Keratinocyte (primary cell): ENCODE data around the gene TNFAIP3. TPM values are rescaled to one million over a fixed set of nuclear protein-coding genes. Genes with fewer than 3 reads are reported as not detected.

Source experiments
- DNase-seq: peaks from one replicate; pipeline ENCODE4 v3.0.0-alpha.2; 2011; ENCODE audit warnings: low read depth, missing footprints, low spot score
- FAIRE-seq: peaks from 2 replicates; lab custom pipeline; 2011; peaks lifted over from hg19 to GRCh38; lab: Jason Lieb, UNC
- H2AFZ ChIP-seq: 2 replicates; pipeline ENCODE4 v1.6.0; 2012; ENCODE audit warnings: low read length, control low read depth, inconsistent platforms; ENCODE audit not compliant: control insufficient read depth
- H3K27ac ChIP-seq: 2 replicates; pipeline ENCODE4 v1.5.1; 2011; ENCODE audit warnings: low read length; ENCODE audit not compliant: control insufficient read depth, insufficient read depth
- H3K27me3 ChIP-seq: 3 replicates; pipeline ENCODE4 v1.6.0; 2011; ENCODE audit warnings: low read length; ENCODE audit not compliant: control insufficient read depth, insufficient read depth; ENCODE audit errors: extremely low read depth
- H3K36me3 ChIP-seq, 2 experiments: 2 replicates in 1 of 2; 3 replicates in 1 of 2; pipeline ENCODE4 v1.5.1; 2011; ENCODE audit warnings: low read length in 2 of 2, mild to moderate bottlenecking in 1 of 2; ENCODE audit not compliant: control insufficient read depth in 2 of 2, insufficient read depth in 2 of 2; ENCODE audit errors: extremely low read depth in 1 of 2
- H3K4me1 ChIP-seq: 3 replicates; pipeline ENCODE4 v1.5.1; 2011; ENCODE audit warnings: low read length; ENCODE audit not compliant: control insufficient read depth, insufficient read depth; ENCODE audit errors: extremely low read depth
- H3K4me2 ChIP-seq: 3 replicates; pipeline ENCODE4 v1.6.0; 2011; ENCODE audit warnings: low read depth, low read length; ENCODE audit not compliant: control insufficient read depth, insufficient read depth; ENCODE audit errors: extremely low read depth
- H3K4me3 ChIP-seq, 3 experiments: fragments of 200-600 bp in 1 of 3; sonication (generic) in 1 of 3; 2 replicates in 2 of 3; 3 replicates in 1 of 3; pipeline ENCODE4 v1.5.1; 2011 to 2016; ENCODE audit warnings: low read length in 3 of 3, mild to moderate bottlenecking in 3 of 3, control low read depth in 2 of 3, inconsistent platforms in 1 of 3, low read depth in 1 of 3, mixed read lengths in 1 of 3, mixed run types in 1 of 3, moderate library complexity in 1 of 3; ENCODE audit not compliant: control insufficient read depth in 2 of 3, insufficient read depth in 2 of 3; ENCODE audit errors: extremely low read depth in 1 of 3
- H3K79me2 ChIP-seq: 2 replicates; pipeline ENCODE4 v1.6.0; 2012; ENCODE audit warnings: low read length; ENCODE audit not compliant: control insufficient read depth, insufficient read depth
- H3K9ac ChIP-seq: 3 replicates; pipeline ENCODE4 v1.6.0; 2011; ENCODE audit warnings: low read length; ENCODE audit not compliant: control insufficient read depth, insufficient read depth; ENCODE audit errors: extremely low read depth
- H3K9me1 ChIP-seq: 3 replicates; pipeline ENCODE4 v1.6.0; 2011; ENCODE audit warnings: low read length; ENCODE audit not compliant: control insufficient read depth, insufficient read depth; ENCODE audit errors: extremely low read depth
- H3K9me3 ChIP-seq: 2 replicates; pipeline ENCODE4 v1.5.1; 2012; ENCODE audit warnings: low read depth, low read length; ENCODE audit not compliant: control insufficient read depth
- H4K20me1 ChIP-seq: 3 replicates; pipeline ENCODE4 v1.6.0; 2011; ENCODE audit warnings: low read length; ENCODE audit not compliant: control insufficient read depth, insufficient read depth; ENCODE audit errors: extremely low read depth
- EZH2 ChIP-seq: IDR thresholded peaks from one replicate; pipeline ENCODE4 v1.6.1; 2012; ENCODE audit warnings: inconsistent platforms, mild to moderate bottlenecking, low read length, moderate library complexity
- dilution Hi-C: fragments of 300-500 bp; cut with MboI; formaldehyde crosslinking; loops from one replicate; pipeline ENCODE4 v1.7.0; 2020; ENCODE audit warnings: low sequenced_read_pairs; ENCODE audit not compliant: extremely low pct_ligation_motif_present
- polyA plus RNA-seq, 5 experiments: library from polyadenylated mRNA; depleted of rRNA in 3 of 5; stranded (reverse) in 3 of 5; stranded (forward) in 1 of 5; unstranded in 1 of 5; fragments of >200 nt; gene quantifications; 1 replicate in 1 of 5; 2 replicates in 3 of 5; 3 replicates in 1 of 5; pipeline versions ENCODE4 v1.2.1 to v1.2.3, GENCODE V29; 2011 to 2012; ENCODE audit warnings: missing spikeins in 2 of 5, low read depth in 1 of 5, low replicate concordance in 1 of 5
- TF ChIP-seq, protein P1 (sequence below), 3 experiments: IDR thresholded peaks in 1 of 3; conservative IDR thresholded peaks in 1 of 3; optimal IDR thresholded peaks in 1 of 3; 2 replicates in 2 of 3; 3 replicates in 1 of 3; pipeline versions ENCODE3 to v1.5.1; 2011; ENCODE audit warnings: low read length in 3 of 3, mild to moderate bottlenecking in 3 of 3, moderate library complexity in 2 of 3, control low read depth in 1 of 3, inconsistent platforms in 1 of 3; ENCODE audit not compliant: insufficient read depth in 2 of 3; ENCODE audit errors: extremely low read depth in 1 of 3

The TNFAIP3 gene
- polyA plus RNA-seq, 1 donor (not counting 4 experiments of a cell fraction or from before 2014, with no cell fraction given) = 141 TPM

DNA sequence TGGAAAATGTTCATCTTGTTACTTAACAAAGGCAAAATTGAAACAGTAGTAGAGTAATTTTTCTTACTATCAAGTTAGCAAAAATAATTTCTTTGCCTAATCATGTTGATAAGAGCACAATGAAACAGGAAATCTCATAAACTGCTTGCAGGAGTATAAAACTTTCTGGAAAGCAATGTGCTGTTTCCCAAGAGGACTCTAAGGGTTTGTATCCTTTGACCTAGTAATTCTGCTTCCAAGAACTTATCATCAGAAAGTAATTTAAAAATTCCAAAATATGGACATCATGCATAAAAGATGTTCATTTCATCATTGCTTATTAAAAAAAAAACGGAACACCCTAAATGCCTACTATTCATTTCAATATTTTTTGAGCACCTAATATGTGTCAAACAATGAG lies 46.1 kb upstream of the TNFAIP3 start:
- no peak for DNase-seq
- Histone ChIP-seq H3K9me3 (no peaks in the 10 kb centered on the region), H3K4me1 (peaks cover 23% of the 10 kb centered on the region), H4K20me1 (no peaks in the 10 kb centered on the region), H3K79me2 (no peaks in the 10 kb centered on the region), H3K9ac (no peak overlapping the region), H3K27me3 (no peaks in the 10 kb centered on the region), H2AFZ (no peak overlapping the region), H3K4me2 (no peak overlapping the region), H3K9me1 (no peaks in the 10 kb centered on the region), H3K4me3 (no peak overlapping the region), H3K27ac (no peak overlapping the region), H3K36me3 (peaks cover 0 to 3% of the 10 kb centered on the region in 2 experiments)
- no peak for FAIRE-seq
- dilution Hi-C loops = no loop called here
- TF ChIP-seq, protein P1, sequence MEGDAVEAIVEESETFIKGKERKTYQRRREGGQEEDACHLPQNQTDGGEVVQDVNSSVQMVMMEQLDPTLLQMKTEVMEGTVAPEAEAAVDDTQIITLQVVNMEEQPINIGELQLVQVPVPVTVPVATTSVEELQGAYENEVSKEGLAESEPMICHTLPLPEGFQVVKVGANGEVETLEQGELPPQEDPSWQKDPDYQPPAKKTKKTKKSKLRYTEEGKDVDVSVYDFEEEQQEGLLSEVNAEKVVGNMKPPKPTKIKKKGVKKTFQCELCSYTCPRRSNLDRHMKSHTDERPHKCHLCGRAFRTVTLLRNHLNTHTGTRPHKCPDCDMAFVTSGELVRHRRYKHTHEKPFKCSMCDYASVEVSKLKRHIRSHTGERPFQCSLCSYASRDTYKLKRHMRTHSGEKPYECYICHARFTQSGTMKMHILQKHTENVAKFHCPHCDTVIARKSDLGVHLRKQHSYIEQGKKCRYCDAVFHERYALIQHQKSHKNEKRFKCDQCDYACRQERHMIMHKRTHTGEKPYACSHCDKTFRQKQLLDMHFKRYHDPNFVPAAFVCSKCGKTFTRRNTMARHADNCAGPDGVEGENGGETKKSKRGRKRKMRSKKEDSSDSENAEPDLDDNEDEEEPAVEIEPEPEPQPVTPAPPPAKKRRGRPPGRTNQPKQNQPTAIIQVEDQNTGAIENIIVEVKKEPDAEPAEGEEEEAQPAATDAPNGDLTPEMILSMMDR (optimal IDR thresholded peaks at IDR 0.05 in 1 of 3, IDR thresholded peaks at IDR 0.05 in 1 of 3, conservative IDR thresholded peaks at IDR 0.05 in 1 of 3; ENCODE audit: extremely low read depth in 1 of 3, insufficient read depth in 2 of 3, low read length in 3 of 3) = no peak
- TF ChIP-seq EZH2 = no peak

DNA sequence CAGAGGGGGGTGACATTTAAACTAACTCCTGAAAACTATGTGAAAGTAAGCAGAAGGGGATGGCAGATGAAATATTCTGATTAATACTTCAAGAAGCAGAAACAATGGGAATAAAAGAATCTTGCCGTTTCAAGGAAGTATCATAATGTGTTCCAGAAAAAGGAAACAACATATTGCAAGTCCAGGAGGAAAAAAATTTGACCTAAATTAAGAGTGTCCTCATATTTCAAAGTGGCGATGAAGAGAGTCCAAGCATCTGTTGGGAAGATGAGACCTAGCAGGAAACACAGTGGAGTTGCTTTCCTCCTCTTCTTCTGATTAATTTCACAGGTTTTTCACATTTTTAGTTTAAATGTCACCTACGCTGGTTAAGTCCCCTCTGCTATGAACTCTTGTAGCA lies 45.6 kb upstream of the TNFAIP3 start:
- FAIRE-seq (no peak), DNase-seq (no peak)
- peaks cover 0 to 3% of the 10 kb centered on the region in 2 experiments for H3K36me3 ChIP-seq
- H3K4me3 ChIP-seq = no peak overlapping the region
- TF ChIP-seq, protein P1 (optimal IDR thresholded peaks at IDR 0.05 in 1 of 3, IDR thresholded peaks at IDR 0.05 in 1 of 3, conservative IDR thresholded peaks at IDR 0.05 in 1 of 3; ENCODE audit: extremely low read depth in 1 of 3, insufficient read depth in 2 of 3, low read length in 3 of 3) = no peak
- no peak for TF ChIP-seq EZH2
- H3K4me2 ChIP-seq = no peak overlapping the region
- no peaks in the 10 kb centered on the region for H3K9me1 ChIP-seq
- dilution Hi-C loops = no loop called here
- H3K4me1 ChIP-seq = peaks cover 23% of the 10 kb centered on the region
- no peak overlapping the region for H3K27ac ChIP-seq
- no peak overlapping the region for H3K9ac ChIP-seq
- no peaks in the 10 kb centered on the region for H3K9me3 ChIP-seq
- no peaks in the 10 kb centered on the region for H4K20me1 ChIP-seq
- no peaks in the 10 kb centered on the region for H3K79me2 ChIP-seq
- H3K27me3 ChIP-seq = no peaks in the 10 kb centered on the region
- H2AFZ ChIP-seq = no peak overlapping the region
